Measurements from ENCODE around the gene ZNF593OS.

GRCh38 chr1:26220199-26220912, 48.7 kb upstream of the ZNF593OS start:
- TF ChIP-seq CTCF (IDR thresholded peaks at IDR 0.05; ENCODE audit: extremely low read depth in 1 of 2, insufficient read depth in 1 of 2, low read depth in 1 of 2, low read length in 2 of 2) (no peak), POLR2AphosphoS5 (IDR thresholded peaks at IDR 0.05; ENCODE audit: insufficient read depth, low read depth, low read length) (no peak), FOS (IDR thresholded peaks at IDR 0.05; ENCODE audit: borderline replicate concordance, insufficient read depth, low read length) (no peak), MAX (IDR thresholded peaks at IDR 0.05; ENCODE audit: insufficient read depth, insufficient read length) (no peak), POLR2A (IDR thresholded peaks at IDR 0.05; ENCODE audit: low read depth, low read length) (no peak)

Data from endothelial cell of umbilical vein (primary cell).